ES-I3 (cell line): ENCODE results near the gene DNAJC6.
"Not testable (repeated sequence)": the region's sequence is repeated elsewhere in the genome, so short reads cannot be mapped to it uniquely, and the experiment has no call there.

Experiments used
- H3K36me3 ChIP-seq: 2 replicates; pipeline ENCODE4 v1.6.1; 2013; ENCODE audit warnings: mild to moderate bottlenecking, low read length, control low read depth, moderate library complexity; ENCODE audit not compliant: insufficient read depth
- H3K4me1 ChIP-seq: 2 replicates; pipeline ENCODE4 v1.6.1; 2013; ENCODE audit warnings: mild to moderate bottlenecking, control low read depth, low read length; ENCODE audit not compliant: insufficient read depth
- H3K9ac ChIP-seq: 2 replicates; pipeline ENCODE4 v1.6.1; 2013; ENCODE audit warnings: low read depth, mild to moderate bottlenecking, low read length, moderate library complexity
- H3K9me3 ChIP-seq: 2 replicates; pipeline ENCODE4 v1.6.1; 2013; ENCODE audit warnings: mild to moderate bottlenecking, low read length, moderate library complexity; ENCODE audit not compliant: control insufficient read depth, insufficient read depth

The DNAJC6 gene

DNA sequence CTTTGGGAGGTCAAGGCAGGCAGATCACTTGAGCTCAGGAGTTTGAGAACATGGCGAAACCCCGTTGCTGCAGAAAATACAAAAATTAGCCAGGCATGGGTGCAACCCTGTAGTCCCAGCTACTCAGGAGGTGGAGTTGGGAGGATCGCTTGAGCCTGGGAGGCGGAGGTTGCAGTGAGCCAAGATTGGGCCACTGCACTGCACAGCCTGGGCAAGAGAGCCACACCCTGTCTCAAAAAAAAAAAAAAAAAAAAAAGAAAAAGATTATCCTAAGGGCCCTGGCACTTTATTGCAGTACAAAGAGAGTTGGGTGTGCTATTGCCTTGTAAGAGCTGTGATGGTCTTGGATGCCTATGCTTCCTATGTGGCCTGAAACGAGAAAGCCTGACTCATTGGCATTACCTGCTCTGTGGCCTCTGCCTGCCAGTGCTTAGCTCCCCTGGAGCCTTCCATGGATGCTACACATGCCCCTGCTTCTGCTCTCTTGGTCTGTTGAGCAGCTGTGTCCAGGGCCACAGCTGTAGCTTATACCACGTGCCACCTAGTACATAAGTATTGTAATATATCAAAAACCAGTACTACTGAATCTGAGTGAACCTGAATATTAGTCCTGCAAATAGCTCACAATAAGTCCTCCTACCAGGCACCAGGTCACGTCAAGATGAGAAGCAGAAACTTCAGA is 45.8 kb downstream of the DNAJC6 start:
- Histone ChIP-seq H3K9me3 (no peaks in the 10 kb centered on the region), H3K4me1 (peaks cover 10% of the 10 kb centered on the region; the same call in 1 of the 2 replicates), H3K36me3 (no peaks in the 10 kb centered on the region), H3K9ac (no peak overlapping the region)

DNA sequence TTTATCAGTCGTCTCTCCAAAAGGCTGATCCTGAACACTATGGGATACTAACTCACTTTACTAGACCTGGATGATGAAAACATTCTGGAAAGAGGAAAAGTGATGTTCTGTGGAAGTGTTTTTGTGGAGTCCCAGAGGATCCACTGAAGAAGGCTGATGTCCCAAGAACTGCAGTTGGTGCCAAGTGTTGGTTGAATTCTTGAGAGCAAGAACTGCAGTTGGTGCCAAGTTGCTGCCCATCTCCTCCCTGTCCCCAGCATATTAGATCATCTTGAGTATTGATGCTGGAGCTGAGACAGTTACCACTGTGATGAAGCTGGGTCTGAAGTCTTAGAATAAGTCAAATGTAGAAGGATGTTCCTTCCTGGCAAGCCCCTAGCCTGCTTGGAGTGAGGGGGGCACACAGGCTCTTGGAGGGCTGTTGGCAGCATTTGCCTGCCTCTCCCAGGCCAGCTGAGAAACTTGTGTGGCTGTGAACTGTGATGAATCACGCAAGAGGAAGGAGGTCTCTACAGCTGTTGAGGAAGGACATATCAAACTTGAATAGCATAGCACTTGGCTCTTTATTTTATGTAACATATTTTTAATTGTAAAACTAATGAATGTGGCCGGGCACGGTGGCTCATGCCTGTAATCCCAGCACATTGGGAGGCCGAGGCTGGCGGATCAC is 48.1 kb downstream of the DNAJC6 start:
- Histone ChIP-seq H3K4me1 (peaks cover 7% of the 10 kb centered on the region; the same call in 1 of the 2 replicates), H3K9ac (no peak overlapping the region)

DNA sequence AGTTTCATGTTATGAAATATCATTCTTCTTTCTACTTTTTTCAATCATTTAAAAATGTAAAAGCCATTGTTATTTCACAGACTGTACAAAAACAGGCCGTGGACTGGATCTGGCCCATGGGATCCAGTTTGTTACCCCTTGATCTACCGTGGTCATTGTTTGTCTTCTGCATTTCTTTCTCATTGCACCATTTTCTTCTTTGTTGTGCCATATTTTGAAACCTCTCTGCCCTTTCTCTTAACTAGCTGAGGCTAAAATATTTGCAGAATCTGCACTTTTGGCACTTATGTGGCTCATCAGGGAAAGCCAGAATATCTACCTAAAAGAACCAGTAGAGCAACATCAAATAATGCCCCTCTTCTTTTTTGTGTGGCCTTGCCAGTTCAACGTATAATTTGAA is 50.5 kb downstream of the DNAJC6 start:
- no peaks in the 10 kb centered on the region for H3K4me1 ChIP-seq
- no peak overlapping the region for H3K9ac ChIP-seq
- no peaks in the 10 kb centered on the region for H3K36me3 ChIP-seq
- no peaks in the 10 kb centered on the region for H3K9me3 ChIP-seq

More for the DNA sequence above, 48.1 kb downstream of the DNAJC6 start:
- H3K9me3 ChIP-seq = no peaks in the 10 kb centered on the region
- H3K36me3 ChIP-seq = no peaks in the 10 kb centered on the region

GRCh38 chr1:65360648-65361047 is 51.3 kb downstream of the DNAJC6 start:
- Histone ChIP-seq H3K36me3 (no peaks in the 10 kb centered on the region), H3K9me3 (no peaks in the 10 kb centered on the region), H3K4me1 (no peaks in the 10 kb centered on the region), H3K9ac (no peak overlapping the region)

DNA sequence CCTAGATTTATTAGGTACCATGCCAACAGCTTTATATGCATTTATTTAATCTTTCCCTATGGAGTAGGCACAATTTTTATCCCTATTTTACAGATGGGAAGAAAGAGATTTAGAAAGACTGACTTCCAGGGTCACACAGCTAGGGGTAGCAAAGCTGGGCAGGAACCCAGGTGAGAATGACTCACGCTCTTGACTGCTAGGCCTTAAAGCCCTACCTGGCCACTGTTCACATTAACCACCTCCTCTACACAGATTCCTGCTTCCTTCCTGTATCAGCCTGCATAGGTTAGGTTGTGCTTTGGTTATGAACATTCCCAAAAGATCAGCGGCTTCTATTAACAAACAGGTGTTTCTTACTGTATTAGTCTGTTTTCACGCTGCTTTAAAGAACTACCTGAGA is 53.2 kb downstream of the DNAJC6 start:
- Histone ChIP-seq H3K4me1 (no peaks in the 10 kb centered on the region), H3K9ac (no peak overlapping the region), H3K36me3 (no peaks in the 10 kb centered on the region), H3K9me3 (no peaks in the 10 kb centered on the region)

GRCh38 chr1:65363484-65363883 is 54.1 kb downstream of the DNAJC6 start:
- Histone ChIP-seq H3K36me3 (no peaks in the 10 kb centered on the region), H3K9me3 (no peaks in the 10 kb centered on the region), H3K4me1 (no peaks in the 10 kb centered on the region), H3K9ac (no peak overlapping the region)

- Histone ChIP-seq H3K9ac (no peak overlapping the region), H3K36me3 (no peaks in the 10 kb centered on the region), H3K9me3 (no peaks in the 10 kb centered on the region), H3K4me1 (no peaks in the 10 kb centered on the region)
Measured at GRCh38 chr1:65368403-65368802, 59.1 kb downstream of the DNAJC6 start.

GRCh38 chr1:65371544-65371943 is 62.2 kb downstream of the DNAJC6 start:
- H3K4me1 ChIP-seq = no peaks in the 10 kb centered on the region
- no peaks in the 10 kb centered on the region for H3K9me3 ChIP-seq
- no peak overlapping the region for H3K9ac ChIP-seq
- H3K36me3 ChIP-seq = no peaks in the 10 kb centered on the region

- Histone ChIP-seq H3K36me3 (no peaks in the 10 kb centered on the region), H3K9ac (no peak overlapping the region), H3K9me3 (no peaks in the 10 kb centered on the region)
Measured at GRCh38 chr1:65372557-65372956, 63.2 kb downstream of the DNAJC6 start.

DNA sequence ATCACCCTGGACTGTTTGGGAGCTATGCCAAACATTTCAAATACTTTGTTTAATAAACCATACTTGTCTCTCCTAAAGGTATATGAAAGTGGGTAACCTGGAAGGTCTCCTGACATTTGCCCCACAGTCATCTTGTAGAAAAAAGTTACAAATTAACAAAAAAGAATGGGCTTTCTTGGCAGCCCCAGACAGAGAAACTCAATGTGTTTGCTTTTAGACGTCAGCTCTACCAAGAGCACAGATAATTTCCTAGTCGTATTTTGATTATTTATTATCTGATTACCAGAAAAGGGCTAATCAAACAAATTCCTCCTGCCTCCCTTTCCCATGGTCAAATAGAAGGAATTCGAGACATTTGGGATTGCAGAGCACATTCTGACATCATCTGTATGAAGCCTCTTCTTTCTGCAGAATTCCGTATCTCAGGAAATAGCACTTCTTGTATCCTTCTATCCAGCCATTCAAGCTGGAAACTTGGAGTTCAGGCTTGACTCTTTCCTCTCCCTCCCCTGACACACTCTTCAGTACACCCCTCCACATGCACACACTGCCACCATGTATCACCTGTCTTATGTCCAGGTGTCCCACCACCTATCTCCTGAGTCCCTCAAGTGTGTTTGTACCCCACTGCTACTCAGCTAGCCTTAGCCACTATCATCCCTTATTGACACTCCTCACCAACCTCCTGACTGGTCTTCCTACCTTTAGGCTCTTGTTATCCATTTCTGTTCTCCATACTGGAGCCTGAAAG is 68.3 kb downstream of the DNAJC6 start:
- no peak overlapping the region for H3K9ac ChIP-seq
- no peaks in the 10 kb centered on the region for H3K4me1 ChIP-seq
- no peaks in the 10 kb centered on the region for H3K36me3 ChIP-seq
- H3K9me3 ChIP-seq = no peaks in the 10 kb centered on the region

More at GRCh38 chr1:65372557-65372956, 63.2 kb downstream of the DNAJC6 start:
- no peaks in the 10 kb centered on the region for H3K4me1 ChIP-seq

- H3K9me3 ChIP-seq = no peaks in the 10 kb centered on the region
- no peaks in the 10 kb centered on the region for H3K36me3 ChIP-seq
- H3K9ac ChIP-seq = no peak overlapping the region
- H3K4me1 ChIP-seq = no peaks in the 10 kb centered on the region
Measured at GRCh38 chr1:65378247-65378946, 69.1 kb downstream of the DNAJC6 start.

GRCh38 chr1:65384426-65384825 is 75.1 kb downstream of the DNAJC6 start:
- not testable (repeated sequence) for H3K36me3 ChIP-seq, H3K9ac ChIP-seq, H3K4me1 ChIP-seq
- H3K9me3 ChIP-seq = peaks cover 11% of the 10 kb centered on the region; the same call in 1 of the 2 replicates

GRCh38 chr1:65386439-65386838 is 77.1 kb downstream of the DNAJC6 start:
- no peaks in the 10 kb centered on the region for H3K36me3 ChIP-seq
- H3K4me1 ChIP-seq = peaks cover 17% of the 10 kb centered on the region
- H3K9ac ChIP-seq = no peak overlapping the region
- H3K9me3 ChIP-seq = peaks cover 11% of the 10 kb centered on the region; the same call in 1 of the 2 replicates

GRCh38 chr1:65387821-65388220 is 78.5 kb downstream of the DNAJC6 start:
- H3K36me3 ChIP-seq = no peaks in the 10 kb centered on the region
- H3K4me1 ChIP-seq = peaks cover 17% of the 10 kb centered on the region
- no peak overlapping the region for H3K9ac ChIP-seq
- H3K9me3 ChIP-seq = peaks cover 11% of the 10 kb centered on the region; the same call in 1 of the 2 replicates
